ENCODE results near the gene ALDH3B1. TPM values are rescaled to one million over a fixed set of nuclear protein-coding genes. Genes with fewer than 3 reads are reported as not detected.

ALDH3B1 gene
- total and polyA plus RNA-seq, 9 of the 15 experiments (the other 6 are each of a cell fraction or from before 2014, with no cell fraction given), result 0.01 to 0.35 (median 0.07) TPM; not detected in 2

DNA sequence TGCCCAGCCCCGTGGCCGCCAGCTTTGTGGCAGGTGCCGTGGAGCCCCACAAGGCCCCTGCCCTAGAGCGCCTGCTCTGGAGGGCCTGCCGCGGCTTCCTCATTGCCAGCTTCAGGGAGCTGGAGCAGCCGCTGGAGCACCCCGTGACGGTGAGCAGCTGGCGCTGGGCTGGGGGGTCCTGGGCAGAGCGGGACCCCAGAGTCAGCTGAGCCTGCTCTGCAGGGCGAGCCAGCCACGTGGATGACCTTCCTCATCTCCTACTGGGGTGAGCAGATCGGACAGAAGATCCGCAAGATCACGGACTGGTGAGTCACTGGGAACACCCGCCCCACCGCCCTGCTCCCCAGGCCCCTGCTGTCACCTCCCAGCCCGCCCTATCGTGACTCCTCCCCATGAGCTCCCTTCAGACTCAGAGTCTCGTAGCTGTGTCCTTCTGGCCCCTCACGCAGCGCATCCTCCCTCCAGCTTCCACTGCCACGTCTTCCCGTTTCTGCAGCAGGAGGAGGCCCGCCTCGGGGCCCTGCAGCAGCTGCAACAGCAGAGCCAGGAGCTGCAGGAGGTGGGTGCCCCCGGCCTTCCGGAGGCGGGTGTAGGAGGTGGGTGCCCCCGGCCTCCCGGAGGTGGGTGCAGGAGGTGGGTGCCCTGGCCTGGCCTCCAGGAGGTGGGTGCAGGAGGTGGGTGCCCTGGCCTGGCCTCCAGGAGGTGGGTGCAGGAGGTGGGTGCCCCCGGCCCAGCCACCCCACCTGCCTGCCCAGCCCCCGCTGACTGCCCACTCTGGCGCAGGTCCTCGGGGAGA lies 33.4 kb downstream of the ALDH3B1 start (continued):
- TF ChIP-seq, protein P1, sequence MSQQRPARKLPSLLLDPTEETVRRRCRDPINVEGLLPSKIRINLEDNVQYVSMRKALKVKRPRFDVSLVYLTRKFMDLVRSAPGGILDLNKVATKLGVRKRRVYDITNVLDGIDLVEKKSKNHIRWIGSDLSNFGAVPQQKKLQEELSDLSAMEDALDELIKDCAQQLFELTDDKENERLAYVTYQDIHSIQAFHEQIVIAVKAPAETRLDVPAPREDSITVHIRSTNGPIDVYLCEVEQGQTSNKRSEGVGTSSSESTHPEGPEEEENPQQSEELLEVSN (IDR thresholded peaks at IDR 0.05; ENCODE audit: borderline replicate concordance in 1 of 2, extremely low read depth in 1 of 2, insufficient read depth in 1 of 2, insufficient read length in 1 of 2, low read depth in 1 of 2, low read length in 1 of 2, poor library complexity in 1 of 2, severe bottlenecking in 1 of 2), result peak; percentile 50 to 60
- TF ChIP-seq, protein P2, sequence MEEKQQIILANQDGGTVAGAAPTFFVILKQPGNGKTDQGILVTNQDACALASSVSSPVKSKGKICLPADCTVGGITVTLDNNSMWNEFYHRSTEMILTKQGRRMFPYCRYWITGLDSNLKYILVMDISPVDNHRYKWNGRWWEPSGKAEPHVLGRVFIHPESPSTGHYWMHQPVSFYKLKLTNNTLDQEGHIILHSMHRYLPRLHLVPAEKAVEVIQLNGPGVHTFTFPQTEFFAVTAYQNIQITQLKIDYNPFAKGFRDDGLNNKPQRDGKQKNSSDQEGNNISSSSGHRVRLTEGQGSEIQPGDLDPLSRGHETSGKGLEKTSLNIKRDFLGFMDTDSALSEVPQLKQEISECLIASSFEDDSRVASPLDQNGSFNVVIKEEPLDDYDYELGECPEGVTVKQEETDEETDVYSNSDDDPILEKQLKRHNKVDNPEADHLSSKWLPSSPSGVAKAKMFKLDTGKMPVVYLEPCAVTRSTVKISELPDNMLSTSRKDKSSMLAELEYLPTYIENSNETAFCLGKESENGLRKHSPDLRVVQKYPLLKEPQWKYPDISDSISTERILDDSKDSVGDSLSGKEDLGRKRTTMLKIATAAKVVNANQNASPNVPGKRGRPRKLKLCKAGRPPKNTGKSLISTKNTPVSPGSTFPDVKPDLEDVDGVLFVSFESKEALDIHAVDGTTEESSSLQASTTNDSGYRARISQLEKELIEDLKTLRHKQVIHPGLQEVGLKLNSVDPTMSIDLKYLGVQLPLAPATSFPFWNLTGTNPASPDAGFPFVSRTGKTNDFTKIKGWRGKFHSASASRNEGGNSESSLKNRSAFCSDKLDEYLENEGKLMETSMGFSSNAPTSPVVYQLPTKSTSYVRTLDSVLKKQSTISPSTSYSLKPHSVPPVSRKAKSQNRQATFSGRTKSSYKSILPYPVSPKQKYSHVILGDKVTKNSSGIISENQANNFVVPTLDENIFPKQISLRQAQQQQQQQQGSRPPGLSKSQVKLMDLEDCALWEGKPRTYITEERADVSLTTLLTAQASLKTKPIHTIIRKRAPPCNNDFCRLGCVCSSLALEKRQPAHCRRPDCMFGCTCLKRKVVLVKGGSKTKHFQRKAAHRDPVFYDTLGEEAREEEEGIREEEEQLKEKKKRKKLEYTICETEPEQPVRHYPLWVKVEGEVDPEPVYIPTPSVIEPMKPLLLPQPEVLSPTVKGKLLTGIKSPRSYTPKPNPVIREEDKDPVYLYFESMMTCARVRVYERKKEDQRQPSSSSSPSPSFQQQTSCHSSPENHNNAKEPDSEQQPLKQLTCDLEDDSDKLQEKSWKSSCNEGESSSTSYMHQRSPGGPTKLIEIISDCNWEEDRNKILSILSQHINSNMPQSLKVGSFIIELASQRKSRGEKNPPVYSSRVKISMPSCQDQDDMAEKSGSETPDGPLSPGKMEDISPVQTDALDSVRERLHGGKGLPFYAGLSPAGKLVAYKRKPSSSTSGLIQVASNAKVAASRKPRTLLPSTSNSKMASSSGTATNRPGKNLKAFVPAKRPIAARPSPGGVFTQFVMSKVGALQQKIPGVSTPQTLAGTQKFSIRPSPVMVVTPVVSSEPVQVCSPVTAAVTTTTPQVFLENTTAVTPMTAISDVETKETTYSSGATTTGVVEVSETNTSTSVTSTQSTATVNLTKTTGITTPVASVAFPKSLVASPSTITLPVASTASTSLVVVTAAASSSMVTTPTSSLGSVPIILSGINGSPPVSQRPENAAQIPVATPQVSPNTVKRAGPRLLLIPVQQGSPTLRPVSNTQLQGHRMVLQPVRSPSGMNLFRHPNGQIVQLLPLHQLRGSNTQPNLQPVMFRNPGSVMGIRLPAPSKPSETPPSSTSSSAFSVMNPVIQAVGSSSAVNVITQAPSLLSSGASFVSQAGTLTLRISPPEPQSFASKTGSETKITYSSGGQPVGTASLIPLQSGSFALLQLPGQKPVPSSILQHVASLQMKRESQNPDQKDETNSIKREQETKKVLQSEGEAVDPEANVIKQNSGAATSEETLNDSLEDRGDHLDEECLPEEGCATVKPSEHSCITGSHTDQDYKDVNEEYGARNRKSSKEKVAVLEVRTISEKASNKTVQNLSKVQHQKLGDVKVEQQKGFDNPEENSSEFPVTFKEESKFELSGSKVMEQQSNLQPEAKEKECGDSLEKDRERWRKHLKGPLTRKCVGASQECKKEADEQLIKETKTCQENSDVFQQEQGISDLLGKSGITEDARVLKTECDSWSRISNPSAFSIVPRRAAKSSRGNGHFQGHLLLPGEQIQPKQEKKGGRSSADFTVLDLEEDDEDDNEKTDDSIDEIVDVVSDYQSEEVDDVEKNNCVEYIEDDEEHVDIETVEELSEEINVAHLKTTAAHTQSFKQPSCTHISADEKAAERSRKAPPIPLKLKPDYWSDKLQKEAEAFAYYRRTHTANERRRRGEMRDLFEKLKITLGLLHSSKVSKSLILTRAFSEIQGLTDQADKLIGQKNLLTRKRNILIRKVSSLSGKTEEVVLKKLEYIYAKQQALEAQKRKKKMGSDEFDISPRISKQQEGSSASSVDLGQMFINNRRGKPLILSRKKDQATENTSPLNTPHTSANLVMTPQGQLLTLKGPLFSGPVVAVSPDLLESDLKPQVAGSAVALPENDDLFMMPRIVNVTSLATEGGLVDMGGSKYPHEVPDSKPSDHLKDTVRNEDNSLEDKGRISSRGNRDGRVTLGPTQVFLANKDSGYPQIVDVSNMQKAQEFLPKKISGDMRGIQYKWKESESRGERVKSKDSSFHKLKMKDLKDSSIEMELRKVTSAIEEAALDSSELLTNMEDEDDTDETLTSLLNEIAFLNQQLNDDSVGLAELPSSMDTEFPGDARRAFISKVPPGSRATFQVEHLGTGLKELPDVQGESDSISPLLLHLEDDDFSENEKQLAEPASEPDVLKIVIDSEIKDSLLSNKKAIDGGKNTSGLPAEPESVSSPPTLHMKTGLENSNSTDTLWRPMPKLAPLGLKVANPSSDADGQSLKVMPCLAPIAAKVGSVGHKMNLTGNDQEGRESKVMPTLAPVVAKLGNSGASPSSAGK (IDR thresholded peaks at IDR 0.05), result no peak; the same call in none of the 2 replicates
- TF ChIP-seq, protein P3, sequence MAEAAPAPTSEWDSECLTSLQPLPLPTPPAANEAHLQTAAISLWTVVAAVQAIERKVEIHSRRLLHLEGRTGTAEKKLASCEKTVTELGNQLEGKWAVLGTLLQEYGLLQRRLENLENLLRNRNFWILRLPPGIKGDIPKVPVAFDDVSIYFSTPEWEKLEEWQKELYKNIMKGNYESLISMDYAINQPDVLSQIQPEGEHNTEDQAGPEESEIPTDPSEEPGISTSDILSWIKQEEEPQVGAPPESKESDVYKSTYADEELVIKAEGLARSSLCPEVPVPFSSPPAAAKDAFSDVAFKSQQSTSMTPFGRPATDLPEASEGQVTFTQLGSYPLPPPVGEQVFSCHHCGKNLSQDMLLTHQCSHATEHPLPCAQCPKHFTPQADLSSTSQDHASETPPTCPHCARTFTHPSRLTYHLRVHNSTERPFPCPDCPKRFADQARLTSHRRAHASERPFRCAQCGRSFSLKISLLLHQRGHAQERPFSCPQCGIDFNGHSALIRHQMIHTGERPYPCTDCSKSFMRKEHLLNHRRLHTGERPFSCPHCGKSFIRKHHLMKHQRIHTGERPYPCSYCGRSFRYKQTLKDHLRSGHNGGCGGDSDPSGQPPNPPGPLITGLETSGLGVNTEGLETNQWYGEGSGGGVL (CRISPR knock-in tag; IDR thresholded peaks at IDR 0.05), result no peak
- TF ChIP-seq, protein P4, sequence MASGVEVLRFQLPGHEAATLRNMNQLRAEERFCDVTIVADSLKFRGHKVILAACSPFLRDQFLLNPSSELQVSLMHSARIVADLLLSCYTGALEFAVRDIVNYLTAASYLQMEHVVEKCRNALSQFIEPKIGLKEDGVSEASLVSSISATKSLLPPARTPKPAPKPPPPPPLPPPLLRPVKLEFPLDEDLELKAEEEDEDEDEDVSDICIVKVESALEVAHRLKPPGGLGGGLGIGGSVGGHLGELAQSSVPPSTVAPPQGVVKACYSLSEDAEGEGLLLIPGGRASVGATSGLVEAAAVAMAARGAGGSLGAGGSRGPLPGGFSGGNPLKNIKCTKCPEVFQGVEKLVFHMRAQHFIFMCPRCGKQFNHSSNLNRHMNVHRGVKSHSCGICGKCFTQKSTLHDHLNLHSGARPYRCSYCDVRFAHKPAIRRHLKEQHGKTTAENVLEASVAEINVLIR (CRISPR knock-in tag; IDR thresholded peaks at IDR 0.05), result no peak
- TF ChIP-seq ZC3H4 (CRISPR knock-in tag; IDR thresholded peaks at IDR 0.05; ENCODE audit: borderline replicate concordance) (no peak), ZNF282 (CRISPR knock-in tag; IDR thresholded peaks at IDR 0.05) (no peak), FOS (IDR thresholded peaks at IDR 0.05; ENCODE audit: extremely low read depth, insufficient read length) (peak; percentile 60)
- TF ChIP-seq, protein P5, sequence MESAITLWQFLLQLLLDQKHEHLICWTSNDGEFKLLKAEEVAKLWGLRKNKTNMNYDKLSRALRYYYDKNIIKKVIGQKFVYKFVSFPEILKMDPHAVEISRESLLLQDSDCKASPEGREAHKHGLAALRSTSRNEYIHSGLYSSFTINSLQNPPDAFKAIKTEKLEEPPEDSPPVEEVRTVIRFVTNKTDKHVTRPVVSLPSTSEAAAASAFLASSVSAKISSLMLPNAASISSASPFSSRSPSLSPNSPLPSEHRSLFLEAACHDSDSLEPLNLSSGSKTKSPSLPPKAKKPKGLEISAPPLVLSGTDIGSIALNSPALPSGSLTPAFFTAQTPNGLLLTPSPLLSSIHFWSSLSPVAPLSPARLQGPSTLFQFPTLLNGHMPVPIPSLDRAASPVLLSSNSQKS (CRISPR knock-in tag; IDR thresholded peaks at IDR 0.05), result no peak

All from K562 (cell line).